Endothelial cell of umbilical vein (primary cell): Measurements from ENCODE around the gene ERVK3-1. TPM values are rescaled to one million over a fixed set of nuclear protein-coding genes. Genes with fewer than 3 reads are reported as not detected.

ENCODE experiments used
- BruUV-seq: library from RNA; stranded (reverse); fragments of 400-500 nt; replicated peaks from 2 replicates; lab custom pipeline; 2021; lab: Mats Ljungman, UMichigan
- CTCF ChIA-PET: fragments of 300-600, 350-600 bp; sonication (Branson Sonifier 250); formaldehyde crosslinking; loops from one replicate; lab custom pipeline; 2021; ENCODE audit warnings: antibody characterized with exemption, inconsistent platforms; lab: Charles Lee
- POLR2A ChIA-PET: fragments of 300-600, 350-600 bp; sonication (Branson Sonifier 250); formaldehyde crosslinking; loops from one replicate; lab custom pipeline; 2021; ENCODE audit warnings: antibody characterized with exemption, inconsistent platforms; lab: Charles Lee
- DNase-seq: peaks from one replicate; pipeline ENCODE4 v3.0.0-alpha.2; 2011; ENCODE audit warnings: low read depth, low spot score
- FAIRE-seq: peaks from 2 replicates; lab custom pipeline; 2011; peaks lifted over from hg19 to GRCh38; lab: Jason Lieb, UNC
- H2AFZ ChIP-seq: 2 replicates; pipeline ENCODE4 v1.6.0; 2012; ENCODE audit warnings: low read depth, low read length, control low read depth, inconsistent platforms
- H3K27ac ChIP-seq: 2 replicates; pipeline ENCODE4 v1.5.1; 2011; ENCODE audit warnings: low read depth, mild to moderate bottlenecking, control low read depth, low read length, moderate library complexity; ENCODE audit not compliant: insufficient read depth
- H3K27me3 ChIP-seq, 2 experiments: 2 replicates each; pipeline versions ENCODE4 v1.6.0 to v1.6.1; 2011; ENCODE audit warnings: low read length in 2 of 2, mixed read lengths in 1 of 2; ENCODE audit not compliant: control insufficient read depth in 2 of 2, insufficient read depth in 2 of 2
- H3K36me3 ChIP-seq, 2 experiments: 2 replicates in 1 of 2; 3 replicates in 1 of 2; pipeline ENCODE4 v1.5.1; 2011; ENCODE audit warnings: low read length in 2 of 2, mild to moderate bottlenecking in 1 of 2, moderate library complexity in 1 of 2; ENCODE audit not compliant: control insufficient read depth in 2 of 2, insufficient read depth in 2 of 2; ENCODE audit errors: extremely low read depth in 1 of 2
- H3K4me1 ChIP-seq: 3 replicates; pipeline ENCODE4 v1.5.1; 2011; ENCODE audit warnings: mild to moderate bottlenecking, low read length; ENCODE audit not compliant: control insufficient read depth, insufficient read depth; ENCODE audit errors: extremely low read depth
- H3K4me2 ChIP-seq: 2 replicates; pipeline ENCODE4 v1.6.1; 2011; ENCODE audit warnings: low read length, control low read depth, mixed read lengths; ENCODE audit not compliant: insufficient read depth
- H3K4me3 ChIP-seq, 3 experiments: fragments of 200-600 bp in 1 of 3; sonication (generic), shearing (Covaris generic) in 1 of 3; replicated peaks in 1 of 3; 2 replicates each; pipeline ENCODE4 v1.5.1; 2011 to 2016; ENCODE audit warnings: control low read depth in 3 of 3, low read length in 3 of 3, mild to moderate bottlenecking in 2 of 3, inconsistent platforms in 1 of 3, low read depth in 1 of 3, moderate library complexity in 1 of 3; ENCODE audit not compliant: insufficient read depth in 1 of 3
- H3K79me2 ChIP-seq: 2 replicates; pipeline ENCODE4 v1.6.0; 2012; ENCODE audit warnings: low read length, inconsistent platforms; ENCODE audit not compliant: control insufficient read depth, insufficient read depth
- H3K9ac ChIP-seq: replicated peaks from 2 replicates; pipeline ENCODE3; 2011; ENCODE audit warnings: low read length, control low read depth; ENCODE audit not compliant: insufficient read depth; ENCODE audit errors: extremely low read depth
- H3K9me1 ChIP-seq: replicated peaks from 3 replicates; pipeline ENCODE4 v1.6.0; 2011; ENCODE audit warnings: mild to moderate bottlenecking, low read length; ENCODE audit not compliant: control insufficient read depth, insufficient read depth; ENCODE audit errors: extremely low read depth
- H3K9me3 ChIP-seq: replicated peaks from 2 replicates; pipeline ENCODE4 v1.5.1; 2012; ENCODE audit warnings: low read length, inconsistent platforms; ENCODE audit not compliant: control insufficient read depth, insufficient read depth
- H4K20me1 ChIP-seq: replicated peaks from 2 replicates; pipeline ENCODE3; 2011; ENCODE audit warnings: mild to moderate bottlenecking, low read length; ENCODE audit not compliant: control insufficient read depth, insufficient read depth; ENCODE audit errors: extremely low read depth
- CTCF ChIP-seq, 2 donors: IDR thresholded peaks; 1 replicate in 1 of 2; 2 replicates in 1 of 2; pipeline ENCODE4 v1.5.1; 2011; ENCODE audit warnings: low read length in 2 of 2, mild to moderate bottlenecking in 2 of 2, moderate library complexity in 2 of 2, control low read depth in 1 of 2, inconsistent platforms in 1 of 2, low read depth in 1 of 2; ENCODE audit not compliant: insufficient read depth in 1 of 2; ENCODE audit errors: extremely low read depth in 1 of 2
- EZH2 ChIP-seq: IDR thresholded peaks from 2 replicates; pipeline ENCODE4 v1.6.1; 2012; ENCODE audit warnings: borderline replicate concordance, low read depth, mild to moderate bottlenecking, moderate library complexity, low read length, inconsistent platforms; ENCODE audit not compliant: severe bottlenecking
- FOS ChIP-seq: IDR thresholded peaks from 2 replicates; pipeline ENCODE4 v1.6.1; 2011; ENCODE audit warnings: mild to moderate bottlenecking, low read length, moderate library complexity, borderline replicate concordance; ENCODE audit not compliant: insufficient read depth
- GATA2 ChIP-seq: IDR thresholded peaks from 2 replicates; pipeline ENCODE4 v1.7.0; 2011; ENCODE audit warnings: low read depth, mild to moderate bottlenecking, moderate library complexity, mixed read lengths, low read length; ENCODE audit not compliant: insufficient read length, insufficient read depth
- JUN ChIP-seq: IDR thresholded peaks from 2 replicates; pipeline ENCODE4 v1.6.1; 2011; ENCODE audit warnings: borderline replicate concordance, low read depth; ENCODE audit not compliant: insufficient read length, insufficient read depth
- MYC ChIP-seq: IDR thresholded peaks from one replicate; pipeline ENCODE4 v1.6.1; 2011; ENCODE audit warnings: mild to moderate bottlenecking, low read depth, low read length
- POLR2A ChIP-seq: IDR thresholded peaks from 2 replicates; pipeline ENCODE4 v1.6.1; 2012; ENCODE audit warnings: low read depth, mild to moderate bottlenecking, control low read depth, low read length
- POLR2AphosphoS5 ChIP-seq: IDR thresholded peaks from 2 replicates; pipeline ENCODE4 v1.6.1; 2012; ENCODE audit warnings: low read depth, mild to moderate bottlenecking, control low read depth, low read length, moderate library complexity; ENCODE audit not compliant: insufficient read depth
- dilution Hi-C: fragments of 300-500 bp; cut with MboI; formaldehyde crosslinking; loops from one replicate; pipeline ENCODE4 v1.15.0; 2019; ENCODE audit warnings: low sequenced_read_pairs; ENCODE audit not compliant: extremely low pct_ligation_motif_present
- intact Hi-C: fragments of 100-400 bp; cut with micrococcal nuclease; formaldehyde crosslinking; loops from one replicate; pipeline ENCODE4 v1.10.0; 2022
- polyA plus RNA-seq, 4 experiments: library from polyadenylated mRNA; depleted of rRNA in 3 of 4; stranded (reverse) in 3 of 4; unstranded in 1 of 4; fragments of >200 nt; gene quantifications; 2 replicates each; pipeline versions ENCODE4 v1.2.1 to v1.2.3, GENCODE V29; 2011 to 2012; ENCODE audit warnings: missing spikeins in 1 of 4
- total RNA-seq: library from RNA; stranded (reverse); gene quantifications from 2 replicates; pipeline ENCODE4 v1.2.3, GENCODE V29; 2021
- TF ChIP-seq, protein P1 (sequence below): IDR thresholded peaks from 2 replicates; pipeline ENCODE4 v1.6.1; 2011; ENCODE audit not compliant: insufficient read depth, insufficient read length

Gene ERVK3-1
- total and polyA plus RNA-seq, 2 donors (not counting 3 experiments of a cell fraction or from before 2014, with no cell fraction given), result 25.8 to 29.3 TPM

- Histone ChIP-seq H2AFZ (peak overlapping the region; percentile 20), H3K9me1 (no peaks in the 10 kb centered on the region), H3K4me2 (peak overlapping the region; percentile 21), H3K79me2 (no peaks in the 10 kb centered on the region), H3K4me3 (peak overlapping the region in 1 of 3 experiments; percentile 6), H3K36me3 (no peaks in the 10 kb centered on the region), H3K9me3 (no peaks in the 10 kb centered on the region), H3K4me1 (peaks cover 8% of the 10 kb centered on the region), H3K9ac (no peak overlapping the region), H4K20me1 (no peaks in the 10 kb centered on the region), H3K27me3 (peaks cover 23 to 25% of the 10 kb centered on the region in 2 experiments), H3K27ac (no peak overlapping the region)
- DNase-seq, result no peak
- ChIA-PET POLR2A (no interaction called here), CTCF (no interaction called here)
- dilution Hi-C loops, result no loop called here
- FAIRE-seq, result no peak
- intact Hi-C loops, result no loop called here
- no TSS peak for BruUV-seq
- TF ChIP-seq EZH2 (peak; percentile 81), POLR2A (no peak)
Measured at GRCh38 chr19:58356766-58357480, 51.7 kb downstream of the ERVK3-1 start.

GRCh38 chr19:58357481-58358145 is 52.4 kb downstream of the ERVK3-1 start:
- Histone ChIP-seq H3K4me3 (no peak overlapping the region), H3K36me3 (no peaks in the 10 kb centered on the region), H3K9me3 (no peaks in the 10 kb centered on the region), H4K20me1 (no peaks in the 10 kb centered on the region), H3K9ac (no peak overlapping the region), H3K9me1 (no peaks in the 10 kb centered on the region), H3K79me2 (no peaks in the 10 kb centered on the region), H3K27ac (no peak overlapping the region), H3K27me3 (peaks cover 23 to 25% of the 10 kb centered on the region in 2 experiments), H3K4me1 (peaks cover 8% of the 10 kb centered on the region), H3K4me2 (no peak overlapping the region), H2AFZ (no peak overlapping the region)
- dilution Hi-C loops (no loop called here), intact Hi-C loops (no loop called here)
- no peak for FAIRE-seq
- DNase-seq, result no peak
- BruUV-seq, result no TSS peak
- TF ChIP-seq JUN (no peak), POLR2AphosphoS5 (no peak), GATA2 (no peak), CTCF (IDR thresholded peaks at IDR 0.05; ENCODE audit: extremely low read depth in 1 of 2, insufficient read depth in 1 of 2, low read depth in 1 of 2, low read length in 2 of 2) (no peak), FOS (no peak), EZH2 (no peak), MYC (no peak), POLR2A (no peak)
- TF ChIP-seq, protein P1, sequence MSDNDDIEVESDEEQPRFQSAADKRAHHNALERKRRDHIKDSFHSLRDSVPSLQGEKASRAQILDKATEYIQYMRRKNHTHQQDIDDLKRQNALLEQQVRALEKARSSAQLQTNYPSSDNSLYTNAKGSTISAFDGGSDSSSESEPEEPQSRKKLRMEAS, result no peak
- ChIA-PET POLR2A (no interaction called here), CTCF (no interaction called here)
